Measurements from ENCODE around the gene MACF1. TPM values are rescaled to one million over a fixed set of nuclear protein-coding genes. Genes with fewer than 3 reads are reported as not detected.

Gene MACF1
- total RNA-seq, 2 experiments from 2014 or later = 328 to 344 TPM

GRCh38 chr1:39213511-39214002, 9.1 kb downstream of the MACF1 start:
- H3K4me1 Mint-ChIP-seq = peaks cover 32% of the 10 kb centered on the region
- peaks cover 21% of the 10 kb centered on the region for H3K36me3 Mint-ChIP-seq
- H3K9me3 Mint-ChIP-seq = peaks cover 4% of the 10 kb centered on the region
- H3K27me3 Mint-ChIP-seq = no peaks in the 10 kb centered on the region
- H3K4me3 Mint-ChIP-seq = no peak overlapping the region
- POLR2A ChIA-PET = interaction anchor here (1.3 to 5.8 kb wide), 4 partner anchors 8 to 20 kb away, joined by 4 to 89 read pairs (median 32); partner anchors contain the start of gene MACF1
- no peak for ATAC-seq (ENCODE audit: low read depth)
- no peak overlapping the region for H3K27ac Mint-ChIP-seq
- no peak for DNase-seq

GRCh38 chr1:39214021-39214713, 9.7 kb downstream of the MACF1 start:
- Mint-ChIP-seq H3K4me1 (peaks cover 34% of the 10 kb centered on the region), H3K27me3 (no peaks in the 10 kb centered on the region), H3K27ac (peak overlapping the region; percentile 95), H3K36me3 (peaks cover 23% of the 10 kb centered on the region), H3K4me3 (peak overlapping the region; percentile 92), H3K9me3 (peaks cover 4% of the 10 kb centered on the region)
- no peak for DNase-seq
- POLR2A ChIA-PET = interaction anchor here (0.5 to 5.8 kb wide), 7 partner anchors 9 to 104 kb away, joined by 3 to 89 read pairs (median 7); partner anchors contain the start of gene MACF1
- ATAC-seq (ENCODE audit: low read depth) = no peak

- Mint-ChIP-seq H3K27ac (peak overlapping the region; percentile 95), H3K9me3 (peaks cover 4% of the 10 kb centered on the region), H3K4me1 (peaks cover 35% of the 10 kb centered on the region), H3K36me3 (peaks cover 23% of the 10 kb centered on the region), H3K4me3 (peak overlapping the region; percentile 92), H3K27me3 (no peaks in the 10 kb centered on the region)
- ATAC-seq (ENCODE audit: low read depth) = no peak
- POLR2A ChIA-PET = interaction anchor here (0.5 to 5.8 kb wide), 8 partner anchors 9 to 104 kb away, joined by 3 to 89 read pairs (median 6); partner anchors contain the start of gene MACF1
- DNase-seq = no peak
Measured at GRCh38 chr1:39214714-39214997, 10.2 kb downstream of the MACF1 start.

GRCh38 chr1:39214998-39215873, 10.7 kb downstream of the MACF1 start:
- no peaks in the 10 kb centered on the region for H3K27me3 Mint-ChIP-seq
- H3K9me3 Mint-ChIP-seq = peaks cover 4% of the 10 kb centered on the region

GRCh38 chr1:39216771-39217170, 12.3 kb downstream of the MACF1 start:
- Mint-ChIP-seq H3K4me1 (peaks cover 46% of the 10 kb centered on the region), H3K27me3 (no peaks in the 10 kb centered on the region), H3K27ac (peak overlapping the region; percentile 95), H3K9me3 (no peaks in the 10 kb centered on the region), H3K4me3 (peak overlapping the region; percentile 92), H3K36me3 (peaks cover 30% of the 10 kb centered on the region)
- no peak for DNase-seq
- POLR2A ChIA-PET = interaction anchor here (4.2 to 5.8 kb wide), 2 partner anchors 11 to 23 kb away, joined by 53 to 89 read pairs; partner anchors contain the start of gene MACF1
- ATAC-seq (ENCODE audit: low read depth) = no peak

More at GRCh38 chr1:39214998-39215873, 10.7 kb downstream of the MACF1 start:
- Mint-ChIP-seq H3K4me3 (peak overlapping the region; percentile 92), H3K27ac (peak overlapping the region; percentile 95), H3K4me1 (peaks cover 35% of the 10 kb centered on the region), H3K36me3 (peaks cover 23% of the 10 kb centered on the region)
- peak; percentile 48 for DNase-seq
- POLR2A ChIA-PET = interaction anchor here (0.5 to 5.8 kb wide), 11 partner anchors 10 to 523 kb away, joined by 3 to 89 read pairs (median 4); partner anchors contain the start of genes MACF1 and PPIE
- ATAC-seq (ENCODE audit: low read depth) = peak; percentile 80

- no peak for ATAC-seq (ENCODE audit: low read depth)
- POLR2A ChIA-PET = interaction anchor here (1.0 to 1.9 kb wide), 2 partner anchors 16 to 29 kb away, joined by 4 read pairs; no protein-coding TSS in a partner anchor
- no peaks in the 10 kb centered on the region for H3K27me3 Mint-ChIP-seq
- peaks cover 52% of the 10 kb centered on the region for H3K36me3 Mint-ChIP-seq
- DNase-seq = no peak
- H3K27ac Mint-ChIP-seq = peak overlapping the region; percentile 22
- peak overlapping the region; percentile 3 for H3K4me3 Mint-ChIP-seq
- H3K4me1 Mint-ChIP-seq = peaks cover 43% of the 10 kb centered on the region
- H3K9me3 Mint-ChIP-seq = no peaks in the 10 kb centered on the region
Measured at GRCh38 chr1:39220891-39221870, 16.7 kb downstream of the MACF1 start.

GRCh38 chr1:39224295-39224829, 19.9 kb downstream of the MACF1 start:
- Mint-ChIP-seq H3K4me3 (no peak overlapping the region), H3K4me1 (peaks cover 42% of the 10 kb centered on the region), H3K36me3 (peaks cover 52% of the 10 kb centered on the region), H3K9me3 (no peaks in the 10 kb centered on the region), H3K27ac (peak overlapping the region; percentile 5), H3K27me3 (no peaks in the 10 kb centered on the region)
- POLR2A ChIA-PET = interaction anchor here (1.4 kb wide), 1 partner anchor 19 kb away, joined by 5 read pairs; no protein-coding TSS in a partner anchor
- ATAC-seq (ENCODE audit: low read depth) (no peak), DNase-seq (no peak)

GRCh38 chr1:39226836-39227235, 22.3 kb downstream of the MACF1 start:
- Mint-ChIP-seq H3K4me3 (no peak overlapping the region), H3K27ac (no peak overlapping the region)

GRCh38 chr1:39228252-39228651, 23.8 kb downstream of the MACF1 start:
- H3K27ac Mint-ChIP-seq = no peak overlapping the region
- no peaks in the 10 kb centered on the region for H3K27me3 Mint-ChIP-seq
- DNase-seq (no peak), ATAC-seq (ENCODE audit: low read depth) (no peak)
- no peak overlapping the region for H3K4me3 Mint-ChIP-seq
- peaks cover 42% of the 10 kb centered on the region for H3K4me1 Mint-ChIP-seq
- H3K36me3 Mint-ChIP-seq = peaks cover 41% of the 10 kb centered on the region
- POLR2A ChIA-PET = no interaction called here
- no peaks in the 10 kb centered on the region for H3K9me3 Mint-ChIP-seq

More at GRCh38 chr1:39226836-39227235, 22.3 kb downstream of the MACF1 start:
- ATAC-seq (ENCODE audit: low read depth) (no peak), DNase-seq (no peak)
- H3K36me3 Mint-ChIP-seq = peaks cover 42% of the 10 kb centered on the region
- no peaks in the 10 kb centered on the region for H3K27me3 Mint-ChIP-seq
- peaks cover 45% of the 10 kb centered on the region for H3K4me1 Mint-ChIP-seq
- POLR2A ChIA-PET = interaction anchor here (1.4 kb wide), 1 partner anchor 22 kb away, joined by 5 read pairs; the partner anchor contains the start of gene MACF1
- H3K9me3 Mint-ChIP-seq = no peaks in the 10 kb centered on the region

- Mint-ChIP-seq H3K4me3 (no peak overlapping the region), H3K27me3 (no peaks in the 10 kb centered on the region), H3K4me1 (peaks cover 34% of the 10 kb centered on the region), H3K9me3 (no peaks in the 10 kb centered on the region), H3K27ac (peak overlapping the region; percentile 40), H3K36me3 (peaks cover 33% of the 10 kb centered on the region)
- POLR2A ChIA-PET = interaction anchor here (2.2 kb wide), 1 partner anchor 15 kb away, joined by 12 read pairs; no protein-coding TSS in a partner anchor
- ATAC-seq (ENCODE audit: low read depth) (no peak), DNase-seq (no peak)
Measured at GRCh38 chr1:39229504-39229903, 25.0 kb downstream of the MACF1 start.

- H3K36me3 Mint-ChIP-seq = peaks cover 34% of the 10 kb centered on the region
- ATAC-seq (ENCODE audit: low read depth) (peak; percentile 75), DNase-seq (no peak)
- peak overlapping the region; percentile 40 for H3K4me3 Mint-ChIP-seq
- no peaks in the 10 kb centered on the region for H3K27me3 Mint-ChIP-seq
- POLR2A ChIA-PET = interaction anchor here (0.6 to 2.2 kb wide), 3 partner anchors 16 to 38 kb away, joined by 3 to 12 read pairs (median 5); no protein-coding TSS in a partner anchor
- H3K27ac Mint-ChIP-seq = peak overlapping the region; percentile 72
- no peaks in the 10 kb centered on the region for H3K9me3 Mint-ChIP-seq
- peaks cover 35% of the 10 kb centered on the region for H3K4me1 Mint-ChIP-seq
Measured at GRCh38 chr1:39230261-39231190, 26.0 kb downstream of the MACF1 start.
